Upper lobe of left lung (tissue), 4 donors: ENCODE results near the gene CCL4L2.
"Not testable (repeated sequence)": the region's sequence is repeated elsewhere in the genome, so short reads cannot be mapped to it uniquely, and the experiment has no call there.

ENCODE experiments used
- CTCF ChIP-seq, 6 experiments: fragments of 450-650 bp in 4 of 6; fragments of 200-600 bp in 2 of 6; sonication (generic) in 2 of 6; IDR thresholded peaks; one replicate each; pipeline ENCODE4 v1.5.1; 2016 to 2019; ENCODE audit warnings: antibody characterized with exemption in 6 of 6
- EP300 ChIP-seq, 4 donors: sonication (generic); formaldehyde crosslinking; IDR thresholded peaks; one replicate each; pipeline ENCODE4 v1.5.1; 2017; ENCODE audit warnings: antibody characterized with exemption in 4 of 4, control low read depth in 2 of 4

GRCh38 chr17:36207383-36207782 is 3.5 kb upstream of the CCL4L2 start:
- TF ChIP-seq CTCF, EP300 (IDR thresholded peaks at IDR 0.05): not testable (repeated sequence)
